ENCODE data around the gene OR2A25.

Gene OR2A25

GRCh38 chr7:144069953-144070352, 342 bp downstream of the OR2A25 start:
- in situ Hi-C loops (cut with HindIII; ENCODE audit: low sequenced_read_pairs), result no loop called here

- in situ Hi-C loops (cut with HindIII; ENCODE audit: low sequenced_read_pairs), result no loop called here
Observed at GRCh38 chr7:144074374-144074773, 4.8 kb downstream of the OR2A25 start.

GRCh38 chr7:144085978-144086377, 16.4 kb downstream of the OR2A25 start, which contains the start of gene OR2A12:
Gene OR2A12, plus strand, starts transcription at chr7:144086278. Its CDS starts 8,830 bp downstream, at chr7:144095108.
- in situ Hi-C loops (cut with HindIII; ENCODE audit: low sequenced_read_pairs), result no loop called here

DNA sequence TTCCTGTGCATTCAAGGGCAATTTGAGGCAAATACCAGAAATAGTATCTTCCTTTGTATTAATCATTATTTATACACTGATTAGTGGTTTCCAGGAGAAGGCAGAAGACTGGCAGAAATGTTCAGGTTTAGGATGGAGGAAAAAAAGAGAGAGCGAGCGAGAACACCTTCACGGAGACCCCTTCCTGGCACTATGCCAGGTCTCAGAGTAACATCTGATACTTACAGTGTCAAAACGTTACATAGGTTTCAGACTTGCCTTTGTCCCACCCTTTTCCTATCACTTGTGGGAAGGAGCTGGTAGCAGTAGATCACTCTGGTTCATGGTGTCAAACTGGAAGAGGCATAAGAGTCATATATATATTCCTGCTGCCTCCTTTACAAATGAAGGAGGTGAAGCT, 17.1 kb downstream of the OR2A25 start:
- in situ Hi-C loops (cut with HindIII; ENCODE audit: low sequenced_read_pairs), result no loop called here

- in situ Hi-C loops (cut with HindIII; ENCODE audit: low sequenced_read_pairs), result no loop called here
Observed at GRCh38 chr7:144087230-144087629, 17.6 kb downstream of the OR2A25 start.

DNA sequence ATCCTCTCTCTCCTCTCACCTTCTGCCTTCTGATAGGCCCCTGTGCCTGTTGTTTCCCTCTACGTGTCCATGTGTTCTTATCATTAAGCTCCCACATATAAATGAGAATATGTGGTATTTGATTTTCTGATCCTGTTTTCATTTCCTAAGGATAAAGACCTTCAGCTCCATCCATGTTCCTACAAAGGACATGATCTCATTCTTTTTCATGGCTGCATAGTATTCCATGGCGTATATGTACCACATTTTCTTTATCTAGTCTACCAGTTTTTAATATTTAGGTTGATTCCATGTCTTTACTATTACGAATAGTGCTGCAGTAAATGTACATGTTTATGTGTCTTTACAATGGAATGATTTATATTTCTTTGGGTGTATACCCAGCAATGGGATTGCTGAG, 21.1 kb downstream of the OR2A25 start:
- in situ Hi-C loops (cut with HindIII; ENCODE audit: low sequenced_read_pairs), result no loop called here

DNA sequence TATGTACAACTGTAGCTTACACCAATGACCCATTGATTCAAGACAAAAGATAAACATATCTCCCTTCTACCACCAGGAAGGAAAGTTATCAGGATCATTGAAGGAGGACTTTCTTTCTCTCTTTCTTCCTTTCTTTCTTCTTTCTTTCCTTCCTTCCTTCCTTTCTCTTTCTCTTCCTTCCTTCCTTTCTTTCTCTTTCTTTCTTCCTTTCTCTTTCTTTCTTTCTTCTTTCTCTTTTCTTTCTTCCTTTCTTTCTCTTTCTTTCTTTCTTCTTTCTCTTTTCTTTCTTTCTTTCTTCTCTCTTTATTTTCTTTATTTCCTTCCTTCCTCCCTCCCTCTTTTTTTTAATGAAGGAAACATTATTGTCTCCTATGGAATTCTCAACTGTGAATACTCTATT, 29.2 kb downstream of the OR2A25 start:
- in situ Hi-C loops (cut with HindIII; ENCODE audit: low sequenced_read_pairs), result no loop called here

GRCh38 chr7:144100607-144101006, 31.0 kb downstream of the OR2A25 start:
- in situ Hi-C loops (cut with HindIII; ENCODE audit: low sequenced_read_pairs), result no loop called here

- in situ Hi-C loops (cut with HindIII; ENCODE audit: low sequenced_read_pairs), result no loop called here
Observed at GRCh38 chr7:144102041-144102440, 32.4 kb downstream of the OR2A25 start.

DNA sequence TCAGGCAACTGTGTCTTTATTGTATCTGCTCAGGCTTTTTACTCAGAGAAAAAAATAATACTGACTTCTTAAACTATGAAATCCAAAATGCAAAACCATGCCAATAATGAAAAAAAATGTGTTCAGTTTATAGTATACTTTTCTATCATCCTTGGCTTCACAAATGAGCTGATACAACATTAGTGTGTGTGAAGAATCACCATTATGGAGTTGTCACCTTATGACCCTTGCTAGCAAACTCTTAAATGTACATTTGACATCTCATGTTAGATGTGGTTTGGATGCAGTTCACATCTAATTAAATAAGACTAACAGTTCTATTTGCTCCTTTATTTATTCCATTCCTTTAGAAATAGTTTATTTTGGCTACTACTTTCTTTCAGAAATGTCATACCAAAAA, 35.6 kb downstream of the OR2A25 start:
- in situ Hi-C loops (cut with HindIII; ENCODE audit: low sequenced_read_pairs), result no loop called here

DNA sequence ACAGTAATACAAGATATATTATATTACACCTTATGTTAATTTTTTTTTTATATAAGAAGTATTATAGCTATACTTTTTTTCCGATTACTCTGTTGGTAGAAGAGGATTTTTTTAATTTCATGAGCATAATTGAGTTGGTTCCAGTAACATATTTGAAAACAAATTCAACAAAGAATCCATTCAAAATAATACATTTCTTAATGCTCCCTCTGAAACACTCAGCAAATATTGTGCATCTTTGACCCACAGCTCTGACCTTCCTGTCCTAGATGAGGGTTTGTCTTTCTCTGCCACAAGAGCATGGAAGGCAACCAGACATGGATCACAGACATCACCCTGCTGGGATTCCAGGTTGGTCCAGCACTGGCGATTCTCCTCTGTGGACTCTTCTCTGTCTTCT, 39.7 kb downstream of the OR2A25 start, which contains the start of gene OR2A2:
TSS of gene OR2A2 (plus strand) at position 301 of the 400 bp plus-strand sequence. CDS start at position 301, 0 bp downstream.
- in situ Hi-C loops (cut with HindIII; ENCODE audit: low sequenced_read_pairs), result no loop called here

- in situ Hi-C loops (cut with HindIII; ENCODE audit: low sequenced_read_pairs), result no loop called here
Observed at GRCh38 chr7:144110272-144110671, 40.7 kb downstream of the OR2A25 start.

- in situ Hi-C loops (cut with HindIII; ENCODE audit: low sequenced_read_pairs), result no loop called here
Observed at GRCh38 chr7:144113651-144114050, 44.0 kb downstream of the OR2A25 start.

DNA sequence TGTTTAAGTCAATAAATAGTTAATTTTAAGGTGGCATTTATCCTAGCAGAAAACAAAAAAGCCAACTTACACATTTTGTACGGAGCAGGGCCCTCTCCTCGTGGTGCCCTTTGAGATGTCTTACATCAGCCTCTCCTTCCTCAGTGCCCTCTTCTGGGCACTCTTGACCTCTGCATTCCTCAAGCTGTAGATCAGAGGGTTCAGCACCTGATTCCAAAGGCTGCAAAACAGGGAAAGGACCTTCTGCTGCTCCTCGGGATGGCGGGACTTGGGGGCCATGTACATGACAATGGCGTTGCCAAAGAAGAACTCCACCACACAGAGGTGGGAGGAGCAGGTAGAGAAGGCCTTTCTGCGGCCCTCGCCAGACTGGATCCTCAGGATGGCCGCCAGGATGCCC, 48.7 kb downstream of the OR2A25 start:
- in situ Hi-C loops (cut with HindIII; ENCODE audit: low sequenced_read_pairs), result no loop called here

DNA sequence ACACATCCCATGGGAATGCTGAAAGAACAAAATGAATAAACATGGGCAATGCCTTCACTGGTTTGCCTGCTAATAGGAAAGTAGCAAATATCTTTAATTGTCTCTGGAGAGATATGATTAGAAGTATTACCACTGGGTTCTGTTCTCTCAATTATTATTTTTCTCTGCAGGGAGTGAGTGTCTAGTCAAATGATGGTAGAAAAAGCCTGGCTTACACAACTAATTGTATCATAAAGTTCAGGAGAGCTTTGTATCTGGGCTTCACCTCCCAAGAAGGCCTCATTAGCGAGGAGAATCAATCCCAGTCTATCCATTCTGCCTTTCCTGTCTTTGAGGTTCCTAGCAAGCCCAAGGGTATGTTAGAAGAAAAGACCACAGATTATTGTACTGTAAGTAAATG, 53.3 kb downstream of the OR2A25 start, which contains the start of gene OR2A14:
TSS of gene OR2A14 (plus strand) at position 301 of the 400 bp plus-strand sequence. CDS start 5,937 bp downstream, outside the sequence.
- in situ Hi-C loops (cut with HindIII; ENCODE audit: low sequenced_read_pairs), result no loop called here

Data from endothelial cell of hepatic sinusoid (primary cell).